ENCODE data around the gene PLCD3. TPM values are rescaled to one million over a fixed set of nuclear protein-coding genes. Genes with fewer than 3 reads are reported as not detected.

The PLCD3 gene
- total and polyA plus RNA-seq, 2 of the 13 experiments (the other 11 are each of a cell fraction or from before 2014, with no cell fraction given), result 11.3 to 39.1 TPM

GRCh38 chr17:45161288-45162024 is 29.1 kb upstream of the PLCD3 start, which contains the start of gene HEXIM2 (continued):
- TF ChIP-seq ZNF138 (CRISPR knock-in tag; IDR thresholded peaks at IDR 0.05; ENCODE audit: low read depth), result peak; percentile 36; the same call in 1 of the 2 replicates
- no peak for TF ChIP-seq ISX (CRISPR knock-in tag; conservative IDR thresholded peaks at IDR 0.05)
- TF ChIP-seq ZNF777 (CRISPR knock-in tag; IDR thresholded peaks at IDR 0.05), result 0 out of 2 replicates have a peak, but pooled peaks have one; percentile 4
- TF ChIP-seq ZNF616 (CRISPR knock-in tag; IDR thresholded peaks at IDR 0.05; ENCODE audit: low read depth), result peak; percentile 60; the same call in 1 of the 2 replicates
- TF ChIP-seq ATAD3A (CRISPR knock-in tag; IDR thresholded peaks at IDR 0.05), result peak; percentile 45; the same call in 1 of the 2 replicates
- TF ChIP-seq ZBTB44 (CRISPR knock-in tag; IDR thresholded peaks at IDR 0.05), result peak; percentile 63; the same call in 1 of the 2 replicates
- peak; percentile 99 for TF ChIP-seq SP4 (CRISPR knock-in tag; IDR thresholded peaks at IDR 0.05)
- TF ChIP-seq KLF16 (CRISPR knock-in tag; IDR thresholded peaks at IDR 0.05), result peak in 1 of 2 experiments; percentile 96; a peak in 2 of 4 replicates
- peak; percentile 89; the same call in 1 of the 2 replicates for TF ChIP-seq TIGD3 (CRISPR knock-in tag; IDR thresholded peaks at IDR 0.05; ENCODE audit: borderline replicate concordance)
- no peak; the same call in none of the 2 replicates for TF ChIP-seq PATZ1 (CRISPR knock-in tag; IDR thresholded peaks at IDR 0.05)
- TF ChIP-seq SMAD9 (CRISPR knock-in tag; IDR thresholded peaks at IDR 0.05), result no peak; the same call in 1 of the 2 replicates
- TF ChIP-seq CAMTA2 (CRISPR knock-in tag; IDR thresholded peaks at IDR 0.05; ENCODE audit: borderline replicate concordance), result no peak
- no peak; the same call in 1 of the 2 replicates for TF ChIP-seq ZNF235 (CRISPR knock-in tag; IDR thresholded peaks at IDR 0.05; ENCODE audit: borderline replicate concordance)
- TF ChIP-seq NFE2L1 (CRISPR knock-in tag; IDR thresholded peaks at IDR 0.05; ENCODE audit: borderline replicate concordance), result 0 out of 2 replicates have a peak, but pooled peaks have one; percentile 31
- TF ChIP-seq BHLHE40 (IDR thresholded peaks at IDR 0.05; ENCODE audit: low read length), result peak; percentile 16; the same call in 1 of the 2 replicates
- peak; percentile 10 for TF ChIP-seq HNF4A (CRISPR knock-in tag; IDR thresholded peaks at IDR 0.05)
- peak; percentile 84 for TF ChIP-seq ZNF687 (CRISPR knock-in tag; IDR thresholded peaks at IDR 0.05)
- peak; percentile 27; the same call in 1 of the 2 replicates for TF ChIP-seq TARDBP (CRISPR knock-in tag; IDR thresholded peaks at IDR 0.05)
- 0 out of 2 replicates have a peak, but pooled peaks have one; percentile 63 for TF ChIP-seq ZFP36L1 (CRISPR knock-in tag; IDR thresholded peaks at IDR 0.05)
